ENCODE data around the gene NR4A2.

Gene NR4A2

DNA sequence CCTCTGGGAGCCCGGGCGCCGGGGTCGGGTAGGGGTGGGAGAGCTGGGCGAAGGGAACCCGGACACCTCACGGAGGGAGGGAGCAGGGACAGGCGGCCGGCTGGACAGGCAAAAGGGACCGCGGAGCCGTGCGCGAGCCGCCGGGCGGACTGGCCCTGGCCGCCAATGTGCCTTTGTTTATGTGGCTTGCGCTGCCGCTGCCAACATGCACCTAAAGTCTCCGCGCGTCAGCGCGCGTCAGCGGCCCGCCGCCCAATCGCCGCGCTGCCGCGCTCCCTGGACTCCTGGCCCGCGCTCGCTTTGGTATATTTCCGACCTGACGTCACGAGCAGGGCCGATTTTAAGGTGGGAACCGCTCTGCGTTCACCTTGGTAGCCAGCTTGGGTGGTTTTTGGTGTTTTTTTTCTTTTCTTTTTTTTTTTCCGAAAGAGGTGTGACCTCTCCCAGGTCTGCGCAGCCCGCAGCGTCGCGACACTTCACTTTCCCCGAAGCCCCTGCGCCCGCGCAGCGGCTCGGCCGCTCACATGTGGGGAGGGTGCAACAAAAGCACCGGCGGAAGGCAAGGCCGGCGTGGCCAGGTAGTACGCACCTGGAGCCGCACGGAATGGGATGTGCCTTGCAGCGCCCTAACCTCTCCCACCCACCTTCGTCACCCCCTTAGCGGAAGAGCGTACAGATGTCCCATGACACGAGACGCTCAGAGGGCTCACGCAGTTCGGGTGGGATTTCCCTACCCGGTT is at the start of gene NR4A2:
Gene NR4A2, minus strand, starts transcription at position 188 of the 740 bp plus-strand sequence. CDS start 2,535 bp downstream, outside the sequence.
- TF ChIP-seq, protein P1, sequence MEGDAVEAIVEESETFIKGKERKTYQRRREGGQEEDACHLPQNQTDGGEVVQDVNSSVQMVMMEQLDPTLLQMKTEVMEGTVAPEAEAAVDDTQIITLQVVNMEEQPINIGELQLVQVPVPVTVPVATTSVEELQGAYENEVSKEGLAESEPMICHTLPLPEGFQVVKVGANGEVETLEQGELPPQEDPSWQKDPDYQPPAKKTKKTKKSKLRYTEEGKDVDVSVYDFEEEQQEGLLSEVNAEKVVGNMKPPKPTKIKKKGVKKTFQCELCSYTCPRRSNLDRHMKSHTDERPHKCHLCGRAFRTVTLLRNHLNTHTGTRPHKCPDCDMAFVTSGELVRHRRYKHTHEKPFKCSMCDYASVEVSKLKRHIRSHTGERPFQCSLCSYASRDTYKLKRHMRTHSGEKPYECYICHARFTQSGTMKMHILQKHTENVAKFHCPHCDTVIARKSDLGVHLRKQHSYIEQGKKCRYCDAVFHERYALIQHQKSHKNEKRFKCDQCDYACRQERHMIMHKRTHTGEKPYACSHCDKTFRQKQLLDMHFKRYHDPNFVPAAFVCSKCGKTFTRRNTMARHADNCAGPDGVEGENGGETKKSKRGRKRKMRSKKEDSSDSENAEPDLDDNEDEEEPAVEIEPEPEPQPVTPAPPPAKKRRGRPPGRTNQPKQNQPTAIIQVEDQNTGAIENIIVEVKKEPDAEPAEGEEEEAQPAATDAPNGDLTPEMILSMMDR (IDR thresholded peaks at IDR 0.05; ENCODE audit: low read depth, low read length), result no peak
- Histone ChIP-seq H3K36me3 (no peaks in the 10 kb centered on the region), H3K4me3 (ENCODE audit: low read depth, low read length) (peak within 1 kb of the TSS; percentile 62), H3K27me3 (ENCODE audit: insufficient read depth, low read depth, severe bottlenecking) (no peaks in the 10 kb centered on the region), H3K27ac (peak within 1 kb of the TSS; percentile 36), H3K9me3 (ENCODE audit: severe bottlenecking) (no peaks in the 10 kb centered on the region)
- peak; percentile 71 for DNase-seq

DNA sequence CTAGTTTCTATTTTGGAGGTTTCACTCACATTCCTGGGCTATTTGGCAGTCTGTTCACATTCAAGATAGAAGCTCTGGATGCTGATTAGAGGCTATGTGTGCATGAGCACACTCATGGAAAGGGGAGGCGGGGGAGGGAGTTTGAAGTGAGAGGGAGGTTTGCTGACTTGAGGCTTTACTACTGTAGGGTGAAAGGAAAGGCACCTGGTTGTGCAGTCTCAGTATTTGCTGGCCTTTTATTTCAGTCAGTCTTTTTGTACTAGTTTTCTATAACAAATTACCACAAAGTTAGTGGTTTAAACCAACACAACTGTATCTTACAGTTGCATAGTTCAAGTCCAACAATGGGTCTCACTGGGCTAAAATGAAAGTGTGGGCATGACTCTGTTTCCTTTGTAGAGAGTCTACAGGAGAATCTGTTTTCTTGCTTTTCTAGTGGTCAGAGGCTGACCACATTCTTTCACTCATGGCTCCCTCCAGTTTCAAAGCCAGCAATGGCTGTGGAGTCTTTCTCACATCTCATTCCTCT is 47.7 kb upstream of the NR4A2 start:
- TF ChIP-seq, protein P1 (IDR thresholded peaks at IDR 0.05; ENCODE audit: low read depth, low read length), result no peak
- no peaks in the 10 kb centered on the region for H3K27me3 ChIP-seq (ENCODE audit: insufficient read depth, low read depth, severe bottlenecking)
- DNase-seq, result peak; percentile 66
- no peaks in the 10 kb centered on the region for H3K36me3 ChIP-seq
- H3K9me3 ChIP-seq (ENCODE audit: severe bottlenecking), result no peaks in the 10 kb centered on the region
- H3K4me3 ChIP-seq (ENCODE audit: low read depth, low read length), result peak overlapping the region; percentile 13; the same call in 1 of the 2 replicates
- H3K27ac ChIP-seq, result peak overlapping the region; percentile 64; the same call in 1 of the 2 replicates

DNA sequence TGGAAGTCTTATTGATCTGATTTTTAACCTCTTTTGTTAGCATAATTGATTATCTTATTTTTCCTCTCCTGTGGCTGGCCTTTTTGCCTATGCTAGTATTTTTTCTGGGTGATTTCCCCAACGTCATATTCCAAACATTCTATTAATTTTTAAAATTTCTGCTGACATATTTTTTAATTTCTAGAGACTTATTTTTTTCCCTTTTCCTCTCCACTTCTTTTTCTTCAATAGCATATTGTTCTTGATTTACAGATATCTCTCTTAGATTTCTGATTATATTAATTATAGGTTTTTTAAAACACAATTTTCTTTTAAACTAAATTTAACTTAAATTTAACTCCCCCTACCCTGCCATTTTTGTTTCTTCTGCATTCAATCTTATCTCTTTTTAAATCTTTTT is 47.2 kb upstream of the NR4A2 start:
- TF ChIP-seq, protein P1 (IDR thresholded peaks at IDR 0.05; ENCODE audit: low read depth, low read length), result no peak
- no peaks in the 10 kb centered on the region for H3K36me3 ChIP-seq
- H3K27me3 ChIP-seq (ENCODE audit: insufficient read depth, low read depth, severe bottlenecking), result no peaks in the 10 kb centered on the region
- H3K4me3 ChIP-seq (ENCODE audit: low read depth, low read length), result no peak overlapping the region
- no peak for DNase-seq
- no peaks in the 10 kb centered on the region for H3K9me3 ChIP-seq (ENCODE audit: severe bottlenecking)
- H3K27ac ChIP-seq, result no peak overlapping the region

DNA sequence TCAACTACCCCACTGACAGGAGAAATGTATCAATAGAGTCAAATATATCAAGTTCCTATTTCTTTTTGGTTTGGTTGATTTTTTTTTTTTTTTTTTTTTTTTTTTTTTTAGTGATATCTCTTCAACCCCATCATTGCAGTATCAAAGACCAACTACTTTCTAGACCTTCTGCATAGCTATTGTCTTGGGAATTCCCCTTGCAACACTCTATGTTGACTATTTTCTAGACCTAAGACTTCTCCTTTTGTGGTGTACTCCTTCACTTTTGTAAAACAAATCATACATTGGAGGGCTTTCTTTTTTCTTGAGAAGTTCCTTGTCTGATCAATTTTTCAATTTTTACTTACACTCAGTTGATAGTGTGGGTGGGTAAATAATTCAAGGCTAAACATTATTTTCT is 46.5 kb upstream of the NR4A2 start:
- H3K27ac ChIP-seq, result no peak overlapping the region
- peaks cover 6% of the 10 kb centered on the region for H3K9me3 ChIP-seq (ENCODE audit: severe bottlenecking)
- H3K27me3 ChIP-seq (ENCODE audit: insufficient read depth, low read depth, severe bottlenecking), result no peaks in the 10 kb centered on the region
- TF ChIP-seq, protein P1 (IDR thresholded peaks at IDR 0.05; ENCODE audit: low read depth, low read length), result no peak
- no peak overlapping the region for H3K4me3 ChIP-seq (ENCODE audit: low read depth, low read length)
- no peak for DNase-seq
- H3K36me3 ChIP-seq, result no peaks in the 10 kb centered on the region

DNA sequence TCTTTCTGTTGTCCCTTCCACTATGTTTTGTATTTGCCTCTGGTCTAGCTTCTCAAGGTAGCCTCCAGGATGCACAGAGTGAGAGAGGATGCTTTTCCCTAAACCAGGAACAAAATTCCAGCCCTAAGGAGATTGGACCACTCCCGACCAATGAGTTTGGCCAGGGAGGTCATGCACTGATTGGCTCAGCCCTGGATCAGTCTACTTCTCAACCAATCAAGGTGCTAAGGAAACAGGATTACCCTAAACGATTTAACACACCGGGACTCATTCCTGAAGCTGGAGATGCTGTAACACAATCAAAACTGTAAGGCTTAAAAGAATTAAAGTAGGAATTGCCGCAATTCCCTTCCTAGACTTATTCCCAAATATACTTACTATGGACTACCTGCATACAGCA is 34.2 kb upstream of the NR4A2 start:
- DNase-seq, result no peak
- no peaks in the 10 kb centered on the region for H3K9me3 ChIP-seq (ENCODE audit: severe bottlenecking)
- no peaks in the 10 kb centered on the region for H3K27me3 ChIP-seq (ENCODE audit: insufficient read depth, low read depth, severe bottlenecking)
- no peaks in the 10 kb centered on the region for H3K36me3 ChIP-seq
- TF ChIP-seq, protein P1 (IDR thresholded peaks at IDR 0.05; ENCODE audit: low read depth, low read length), result no peak
- no peak overlapping the region for H3K4me3 ChIP-seq (ENCODE audit: low read depth, low read length)
- no peak overlapping the region for H3K27ac ChIP-seq

Measured in WERI-Rb-1 (cell line).